NCI-H128 (cell line): Measurements from ENCODE around the gene CDYL.

Experiments
- DNase-seq: peaks from one replicate; lab custom pipeline; 2025; ENCODE audit not compliant: unreplicated experiment; lab: John Stamatoyannopoulos, UW

Gene CDYL

GRCh38 chr6:4774296-4774695 is 1.9 kb upstream of the CDYL start:
- no peak for DNase-seq

- DNase-seq: no peak
These were observed 1.3 kb upstream of the CDYL start for GRCh38 chr6:4774715-4775493.

DNA sequence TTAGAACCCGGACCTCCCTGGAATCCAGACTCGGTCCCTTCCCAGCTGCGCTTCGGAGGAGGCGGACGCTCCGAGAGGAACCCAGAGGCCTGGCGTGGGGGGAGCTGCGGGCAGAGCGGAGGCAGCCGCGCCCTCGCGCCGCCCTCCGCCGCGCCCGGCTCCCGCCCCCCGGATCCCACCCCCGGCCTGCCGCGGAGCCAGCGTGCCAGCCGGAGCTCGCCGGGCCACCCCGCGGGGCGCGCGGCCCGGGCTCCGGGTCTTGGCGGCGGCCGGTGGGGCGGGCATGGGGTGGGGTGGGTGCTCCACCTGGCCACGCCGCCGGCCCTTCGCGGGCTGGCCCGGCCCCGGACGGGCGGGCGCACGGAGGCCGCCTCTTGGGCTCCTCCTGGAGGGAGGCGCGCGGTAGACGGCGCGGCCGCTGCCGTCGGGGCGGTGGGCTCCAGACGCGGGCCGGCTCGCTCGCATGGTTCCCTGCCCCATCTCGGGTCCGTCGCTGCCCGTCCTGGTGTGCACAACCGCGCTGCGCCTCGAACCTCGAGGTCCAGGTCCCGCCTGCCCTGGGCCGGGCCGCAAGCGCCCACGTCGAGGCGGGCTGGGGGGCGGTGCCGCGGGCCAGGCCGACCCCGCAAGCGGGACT is 592 bp upstream of the CDYL start:
- DNase-seq: no peak

- no peak for DNase-seq
These were observed 539 bp downstream of the CDYL start for GRCh38 chr6:4776493-4777393.

- DNase-seq: no peak
These were observed 1.3 kb downstream of the CDYL start for GRCh38 chr6:4777394-4777935.

GRCh38 chr6:4778086-4778485 is 1.9 kb downstream of the CDYL start:
- no peak for DNase-seq

DNA sequence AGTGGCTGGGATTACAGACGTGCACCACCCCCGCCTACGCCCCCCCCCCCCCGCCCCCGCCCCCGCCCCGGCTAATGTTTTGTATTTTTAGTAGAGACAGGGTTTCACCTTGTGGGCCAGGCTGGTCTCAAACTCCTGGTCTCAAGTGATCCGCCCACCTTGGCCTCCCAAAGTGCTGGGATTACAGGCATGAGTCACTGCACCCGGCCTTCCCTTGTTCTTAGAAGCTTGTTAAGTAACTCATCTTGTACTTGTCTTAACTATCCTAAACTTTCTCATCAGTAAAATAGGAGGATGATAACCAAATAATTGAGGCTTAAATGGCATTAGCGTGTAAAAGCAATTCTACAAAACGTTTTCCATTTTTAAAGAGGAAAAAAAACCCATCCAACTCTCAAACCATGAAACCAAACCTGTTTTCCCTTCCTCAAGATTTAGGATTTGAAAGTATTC is 4.2 kb downstream of the CDYL start:
- no peak for DNase-seq

DNA sequence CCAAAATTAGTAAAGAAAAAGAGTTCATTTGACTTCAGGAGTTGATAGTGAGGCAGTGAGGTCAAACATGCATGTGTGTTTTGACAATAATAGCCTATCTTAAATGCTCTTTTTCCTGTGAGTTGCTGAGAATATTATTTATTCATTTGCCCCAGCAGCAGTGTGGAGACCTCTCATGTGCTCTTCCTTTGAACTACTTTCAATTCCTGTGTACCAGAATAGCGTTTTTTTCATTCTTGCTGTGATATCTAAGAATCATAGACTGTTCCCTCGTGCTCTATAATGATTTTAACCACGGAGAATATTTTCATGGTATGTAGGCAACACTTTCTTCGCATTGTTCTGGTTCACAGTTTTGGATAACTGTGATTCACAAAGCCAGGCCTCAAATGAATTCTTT is 5.2 kb downstream of the CDYL start:
- DNase-seq: no peak

DNA sequence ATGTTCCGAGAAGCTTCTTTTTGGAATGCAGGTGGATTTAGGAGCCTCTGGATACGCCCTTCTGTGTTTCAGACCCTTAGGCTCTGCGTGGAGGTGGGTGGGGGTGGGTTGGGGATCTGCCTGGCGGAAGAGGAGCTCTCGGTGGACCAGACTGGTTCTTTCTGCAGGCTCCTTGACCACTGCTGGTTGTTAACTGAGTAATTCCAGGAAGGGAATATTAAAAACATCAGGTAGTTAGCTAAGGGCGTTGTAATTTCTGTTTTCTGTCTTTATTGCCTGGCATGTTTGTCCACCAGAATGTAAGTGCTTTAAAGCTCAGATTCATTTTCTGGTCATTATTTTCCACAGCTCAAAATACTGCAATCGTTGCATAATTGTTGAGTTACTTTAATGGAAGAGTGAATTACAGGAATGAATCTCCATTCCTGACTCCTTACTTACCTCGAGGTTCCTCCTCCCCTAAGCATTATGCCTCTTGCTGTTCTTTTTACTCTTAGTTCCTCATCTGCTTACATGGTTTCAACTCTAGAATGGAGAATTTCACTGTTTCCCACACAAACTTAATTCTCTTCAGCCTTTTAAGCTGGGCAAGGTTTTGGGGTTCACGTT is 5.9 kb downstream of the CDYL start:
- no peak for DNase-seq

GRCh38 chr6:4786996-4787395 is 10.8 kb downstream of the CDYL start:
- DNase-seq: no peak

GRCh38 chr6:4788482-4788881 is 12.3 kb downstream of the CDYL start:
- no peak for DNase-seq

DNA sequence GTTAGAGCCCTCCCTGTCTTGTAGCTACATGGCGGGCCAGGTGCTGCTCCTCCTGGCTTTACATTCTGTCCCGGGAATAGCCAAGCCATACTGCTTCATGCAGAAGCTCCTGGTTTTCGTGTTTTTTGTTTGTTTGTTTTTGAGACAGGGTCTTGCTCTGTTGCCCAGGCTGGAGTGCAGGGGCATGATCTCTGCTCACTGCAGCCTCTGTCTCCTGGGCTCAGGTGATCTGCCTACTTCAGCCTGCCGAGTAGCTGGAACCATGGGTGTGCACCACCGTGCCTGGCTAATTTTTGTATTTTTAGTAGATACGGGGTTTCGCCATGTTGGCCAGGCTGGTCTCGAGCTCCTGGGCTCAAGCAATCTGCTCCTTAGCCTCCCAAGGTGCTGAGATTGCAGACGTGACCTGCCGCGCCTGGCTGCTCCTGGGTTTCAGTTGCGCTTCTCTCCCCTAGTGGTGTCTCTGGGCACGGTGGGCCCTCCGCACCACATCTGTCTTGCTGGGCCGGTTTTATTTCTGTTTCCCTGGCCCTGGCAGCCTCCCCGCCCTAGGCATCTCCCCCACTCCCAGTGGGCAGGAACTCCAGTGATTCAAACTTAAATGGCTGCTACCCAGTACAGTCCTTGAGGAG is 12.9 kb downstream of the CDYL start:
- DNase-seq: no peak

DNA sequence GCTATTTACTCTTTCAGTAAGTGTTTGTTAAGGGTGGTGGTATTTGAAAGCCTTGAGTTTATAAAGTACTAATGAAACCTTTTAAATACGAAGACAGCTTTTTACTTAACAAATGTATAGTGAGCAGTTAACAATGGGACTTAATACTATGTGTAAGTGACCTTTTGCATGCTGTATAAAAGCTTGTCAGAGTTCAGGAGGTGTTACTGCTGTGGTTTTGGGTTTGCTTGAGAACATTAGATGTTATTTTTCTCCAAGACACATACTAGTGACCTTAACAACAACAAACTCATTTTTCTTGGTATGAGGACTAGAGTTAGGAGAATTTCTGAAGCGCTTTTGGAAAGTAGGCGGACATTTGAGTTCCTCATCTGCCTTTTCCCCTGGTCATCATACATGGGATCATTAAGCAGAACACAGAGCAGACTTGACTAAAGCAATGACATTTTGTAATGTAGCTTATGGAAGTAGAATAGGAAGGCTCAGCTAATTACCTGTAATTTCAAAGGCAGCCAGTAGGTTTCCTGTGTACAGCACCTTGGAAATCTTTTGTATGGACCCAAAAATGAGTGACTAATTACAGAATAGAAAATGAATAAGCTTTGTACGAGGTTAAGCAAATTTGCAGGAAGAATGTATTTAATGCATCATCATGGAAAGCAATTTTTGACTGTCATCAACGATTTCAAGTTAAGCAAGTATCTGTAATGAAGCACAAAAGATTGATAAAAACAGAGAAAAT is 14.1 kb downstream of the CDYL start:
- no peak for DNase-seq

GRCh38 chr6:4794140-4794707 is 18.0 kb downstream of the CDYL start:
- no peak for DNase-seq

DNA sequence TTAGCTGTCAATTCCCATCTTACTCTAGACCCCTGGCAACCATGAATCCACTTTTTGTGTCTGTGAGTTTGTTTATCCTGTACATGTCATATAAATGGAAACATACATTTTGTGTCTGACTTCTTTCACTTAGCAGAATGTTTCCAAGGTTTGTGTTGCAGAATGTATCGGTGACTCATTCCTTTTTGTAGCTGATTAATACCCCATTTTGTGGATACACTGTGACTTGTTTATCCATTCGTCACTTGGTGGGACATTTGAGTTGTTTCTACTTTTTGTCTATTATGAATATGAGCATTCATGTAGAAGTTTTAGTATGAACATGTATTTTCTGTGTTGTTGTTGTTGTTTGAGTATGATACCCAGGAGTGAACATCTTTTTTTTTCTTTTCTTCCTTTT is 21.4 kb downstream of the CDYL start:
- no peak for DNase-seq

GRCh38 chr6:4799912-4800311 is 23.7 kb downstream of the CDYL start:
- DNase-seq: no peak

- DNase-seq: no peak
These were observed 24.5 kb downstream of the CDYL start for GRCh38 chr6:4800662-4801061.

DNA sequence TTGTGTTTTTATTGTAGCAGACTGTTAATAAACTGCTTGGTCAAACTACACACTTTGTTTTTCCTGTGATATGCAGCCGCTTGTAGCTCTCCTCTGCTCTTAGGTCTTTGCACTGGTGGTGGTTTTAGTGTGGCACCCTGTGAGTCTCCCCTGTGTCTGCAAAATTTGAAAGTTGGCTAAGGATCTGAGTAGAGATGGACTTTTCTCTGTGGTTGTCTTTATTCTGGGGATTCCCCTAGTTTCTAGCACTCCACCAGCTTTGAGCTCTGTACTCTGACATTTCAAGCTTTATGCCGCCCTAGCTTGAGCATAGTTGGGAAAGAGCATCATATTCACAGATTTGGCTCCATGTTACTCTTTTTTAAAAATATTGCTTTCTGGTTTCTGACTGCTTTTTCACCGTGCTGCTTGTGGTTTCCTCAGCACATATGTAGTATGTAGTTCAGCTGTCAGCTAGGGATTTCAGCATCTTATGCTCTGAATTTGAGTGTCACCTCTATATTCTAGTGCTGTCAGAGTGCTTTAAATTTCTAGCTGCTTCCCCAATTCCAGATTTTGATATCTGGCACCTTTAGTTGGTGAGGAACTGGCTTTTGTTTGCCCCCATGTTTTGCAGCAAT is 25.4 kb downstream of the CDYL start:
- DNase-seq: no peak

- DNase-seq: no peak
These were observed 26.2 kb downstream of the CDYL start for GRCh38 chr6:4802312-4802935.
